Activated T-helper 17 cell treated with anti-CD3 and anti-CD28 coated beads, Interleukin-2, amount 50 U/mL, for 72 hours (primary cell): ENCODE data around the gene ZNF497. TPM values are rescaled to one million over a fixed set of nuclear protein-coding genes. Genes with fewer than 3 reads are reported as not detected.
A peak's percentile ranks its signal among the peaks of the same experiment; 100 is the strongest.
"Not testable (repeated sequence)": the region's sequence is repeated elsewhere in the genome, so short reads cannot be mapped to it uniquely, and the experiment has no call there.

ENCODE experiments used
- ATAC-seq: fragments of 150-1000 bp; cut with Tn5 transposase; replicated peaks from 2 replicates; pipeline ENCODE4 v1.10.0; 2021; ENCODE audit warnings: mild to moderate bottlenecking, moderate library complexity
- H3K27ac Mint-ChIP-seq: one replicate; pipeline ENCODE4 v1.8.0; 2022; ENCODE audit warnings: mixed read lengths
- H3K27me3 Mint-ChIP-seq: one replicate; pipeline ENCODE4 v1.8.0; 2022; ENCODE audit warnings: mixed read lengths
- H3K36me3 Mint-ChIP-seq: one replicate; pipeline ENCODE4 v1.8.0; 2022; ENCODE audit warnings: low read depth, mild to moderate bottlenecking, mixed read lengths
- H3K4me1 Mint-ChIP-seq: one replicate; pipeline ENCODE4 v1.8.0; 2022; ENCODE audit warnings: mixed read lengths
- H3K4me3 Mint-ChIP-seq: one replicate; pipeline ENCODE4 v1.8.0; 2022; ENCODE audit warnings: mild to moderate bottlenecking, mixed read lengths
- H3K9me3 Mint-ChIP-seq: one replicate; pipeline ENCODE4 v1.8.0; 2022; ENCODE audit warnings: mixed read lengths
- total RNA-seq, 2 donors: library from RNA; stranded (reverse); gene quantifications; one replicate each; pipeline ENCODE4 v1.2.3, GENCODE V29; 2022

Gene ZNF497
- 1 to 10 TPM; 1.7 to 1.8 TPM for total RNA-seq

- peak; percentile 98 for ATAC-seq
- H3K36me3 Mint-ChIP-seq = no peaks in the 10 kb centered on the region
- H3K27me3 Mint-ChIP-seq = no peaks in the 10 kb centered on the region
- no peaks in the 10 kb centered on the region for H3K9me3 Mint-ChIP-seq
- H3K4me1 Mint-ChIP-seq = no peaks in the 10 kb centered on the region
- H3K27ac Mint-ChIP-seq = peak within 1 kb of the TSS; percentile 93
- H3K4me3 Mint-ChIP-seq = peak within 1 kb of the TSS; percentile 95
These were observed at the start of gene ZNF497 for GRCh38 chr19:58362272-58362994. ZNF497 (minus strand) TSS chr19:58362751; CDS start chr19:58357635, 5,116 bp downstream.

- H3K9me3 Mint-ChIP-seq = no peaks in the 10 kb centered on the region
- H3K4me1 Mint-ChIP-seq = peaks cover 30% of the 10 kb centered on the region
- no peaks in the 10 kb centered on the region for H3K27me3 Mint-ChIP-seq
- H3K36me3 Mint-ChIP-seq = peaks cover 16% of the 10 kb centered on the region
- peak overlapping the region; percentile 93 for H3K4me3 Mint-ChIP-seq
- peak overlapping the region; percentile 93 for H3K27ac Mint-ChIP-seq
- no peak for ATAC-seq
These were observed 46.6 kb upstream of the ZNF497 start for GRCh38 chr19:58409010-58409790.

GRCh38 chr19:58408152-58409009, 45.8 kb upstream of the ZNF497 start, which contains the start of gene ZNF584:
ZNF584 (plus strand) TSS chr19:58408649; CDS start chr19:58409148, 499 bp downstream.
- Mint-ChIP-seq H3K4me3 (peak within 1 kb of the TSS; percentile 93), H3K27ac (peak within 1 kb of the TSS; percentile 93), H3K9me3 (no peaks in the 10 kb centered on the region), H3K36me3 (peaks cover 16% of the 10 kb centered on the region), H3K4me1 (peaks cover 30% of the 10 kb centered on the region), H3K27me3 (no peaks in the 10 kb centered on the region)
- ATAC-seq = peak; percentile 95

DNA sequence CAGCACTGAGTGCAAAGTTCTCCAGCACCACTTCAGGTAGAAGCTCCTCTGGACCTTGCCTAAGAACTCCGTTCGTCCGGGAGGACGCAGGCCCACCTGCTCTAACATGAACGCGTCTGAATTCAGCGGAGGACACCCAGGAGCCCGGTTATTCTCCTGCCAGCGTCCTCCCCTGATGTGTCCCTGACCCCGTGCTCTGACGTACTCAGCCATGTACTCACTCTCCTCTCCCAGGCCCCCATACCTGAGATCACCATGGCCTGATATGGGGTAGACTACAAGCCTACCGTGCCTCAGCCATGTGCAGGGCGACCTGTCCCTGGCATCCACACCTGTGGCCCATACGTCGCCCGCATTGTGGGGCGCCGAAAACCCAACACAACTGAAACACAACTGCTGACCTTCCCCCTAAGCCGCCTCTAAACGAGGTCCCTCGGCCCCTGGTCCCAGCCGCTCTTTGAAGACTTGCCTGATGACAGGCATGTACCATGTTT, 45.2 kb upstream of the ZNF497 start:
- Mint-ChIP-seq H3K9me3 (no peaks in the 10 kb centered on the region), H3K36me3 (peaks cover 10% of the 10 kb centered on the region), H3K4me3 (peak overlapping the region; percentile 93), H3K4me1 (peaks cover 30% of the 10 kb centered on the region), H3K27ac (peak overlapping the region; percentile 93), H3K27me3 (no peaks in the 10 kb centered on the region)
- peak; percentile 23 for ATAC-seq

GRCh38 chr19:58406818-58407657, 44.5 kb upstream of the ZNF497 start:
- H3K27ac Mint-ChIP-seq = peak overlapping the region; percentile 93
- H3K4me3 Mint-ChIP-seq = peak overlapping the region; percentile 93
- H3K4me1 Mint-ChIP-seq = peaks cover 30% of the 10 kb centered on the region

GRCh38 chr19:58403920-58404478, 41.4 kb upstream of the ZNF497 start:
- H3K4me3 Mint-ChIP-seq, H3K27ac Mint-ChIP-seq: not testable (repeated sequence)
- H3K4me1 Mint-ChIP-seq = peaks cover 24% of the 10 kb centered on the region

More at GRCh38 chr19:58406818-58407657, 44.5 kb upstream of the ZNF497 start:
- H3K9me3 Mint-ChIP-seq = no peaks in the 10 kb centered on the region
- H3K27me3 Mint-ChIP-seq = no peaks in the 10 kb centered on the region
- no peak for ATAC-seq
- peaks cover 5% of the 10 kb centered on the region for H3K36me3 Mint-ChIP-seq

GRCh38 chr19:58401840-58402421, 39.4 kb upstream of the ZNF497 start:
- Mint-ChIP-seq H3K27me3 (no peaks in the 10 kb centered on the region), H3K4me1 (peaks cover 15% of the 10 kb centered on the region), H3K4me3 (peak overlapping the region; percentile 90), H3K9me3 (no peaks in the 10 kb centered on the region), H3K27ac (no peak overlapping the region), H3K36me3 (peaks cover 19% of the 10 kb centered on the region)
- ATAC-seq = no peak

More at GRCh38 chr19:58403920-58404478, 41.4 kb upstream of the ZNF497 start:
- not testable (repeated sequence) for H3K27me3 Mint-ChIP-seq, ATAC-seq, H3K9me3 Mint-ChIP-seq
- H3K36me3 Mint-ChIP-seq = peaks cover 10% of the 10 kb centered on the region

DNA sequence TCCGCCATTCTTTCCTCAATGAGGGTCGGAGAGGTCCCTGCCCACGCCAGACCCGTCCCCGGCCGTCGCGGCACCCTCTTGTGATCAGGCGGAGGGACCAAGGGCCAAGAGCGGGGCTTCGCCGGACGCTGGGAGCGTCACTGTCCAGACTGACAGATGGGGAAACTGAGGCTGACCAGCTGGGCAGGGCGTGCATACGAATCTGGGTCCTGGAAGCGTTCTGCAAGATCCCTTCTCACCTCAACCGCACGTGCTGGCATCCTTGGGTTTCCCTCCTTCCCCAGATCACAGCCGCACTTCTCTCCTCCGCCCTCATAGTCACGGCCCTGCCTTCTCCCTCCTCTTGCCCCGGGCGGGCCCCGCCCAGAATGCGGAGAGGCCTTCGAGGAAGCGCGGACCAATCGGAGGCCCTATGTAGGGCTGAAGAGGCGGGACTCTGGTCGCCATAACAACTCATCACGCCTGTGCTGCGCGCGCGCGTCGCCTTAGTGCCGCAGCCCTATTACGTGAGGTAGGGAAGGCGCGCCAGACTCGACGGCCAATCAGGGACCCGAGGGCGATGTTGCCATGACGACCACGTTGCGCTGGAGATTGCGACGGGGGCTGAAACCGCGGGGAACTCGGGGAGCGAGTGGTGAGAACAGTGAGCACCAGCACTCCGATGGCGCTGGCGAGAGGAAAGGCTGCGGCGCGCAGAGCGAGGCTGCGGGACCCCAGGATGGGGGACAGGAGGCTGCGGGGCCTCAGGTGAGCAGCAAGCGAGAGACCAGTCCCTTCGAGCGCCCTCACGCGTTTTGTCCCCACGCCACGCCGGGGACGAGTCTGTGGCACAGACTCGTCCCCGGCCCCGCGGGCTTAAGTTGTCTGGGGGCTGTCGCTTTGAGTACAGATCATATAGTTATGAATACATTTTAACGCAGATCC, 38.6 kb upstream of the ZNF497 start:
- no peaks in the 10 kb centered on the region for H3K27me3 Mint-ChIP-seq
- peak overlapping the region; percentile 90 for H3K4me3 Mint-ChIP-seq
- no peaks in the 10 kb centered on the region for H3K9me3 Mint-ChIP-seq
- H3K27ac Mint-ChIP-seq = peak overlapping the region; percentile 97
- H3K36me3 Mint-ChIP-seq = peaks cover 20% of the 10 kb centered on the region
- peak; percentile 99 for ATAC-seq
- H3K4me1 Mint-ChIP-seq = peaks cover 7% of the 10 kb centered on the region

DNA sequence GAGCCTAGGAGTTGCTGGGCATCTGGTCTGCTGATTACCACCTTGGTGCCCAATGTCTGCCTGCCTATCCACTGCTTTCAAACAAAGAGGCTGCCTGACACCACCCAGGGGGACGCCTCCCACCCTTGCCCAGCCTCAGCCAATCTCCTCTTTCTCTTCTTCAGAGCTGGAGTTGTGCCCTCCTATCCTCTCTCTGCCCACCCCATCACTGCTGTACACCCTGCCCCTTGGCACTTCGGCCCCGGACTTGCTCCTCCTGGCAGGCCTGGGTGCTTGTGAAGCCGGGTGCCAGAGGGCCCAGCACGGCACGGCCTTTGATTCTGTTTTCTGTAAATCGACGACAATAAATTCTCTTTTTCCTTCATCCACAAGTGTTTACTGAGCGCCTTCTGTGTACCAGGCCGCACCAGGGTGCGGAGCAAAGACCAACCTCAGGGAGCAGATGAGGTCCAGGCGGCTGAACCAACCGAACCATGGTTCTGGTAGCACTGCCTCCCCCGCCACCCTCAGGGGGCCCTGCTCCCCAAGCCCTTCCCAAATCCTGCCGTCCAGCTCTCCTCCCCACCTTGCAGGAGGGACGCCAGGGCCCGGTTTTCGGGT, 37.9 kb upstream of the ZNF497 start:
- peaks cover 7% of the 10 kb centered on the region for H3K4me1 Mint-ChIP-seq
- H3K4me3 Mint-ChIP-seq = peak overlapping the region; percentile 90
- H3K27me3 Mint-ChIP-seq = no peaks in the 10 kb centered on the region
- peak overlapping the region; percentile 97 for H3K27ac Mint-ChIP-seq
- peaks cover 26% of the 10 kb centered on the region for H3K36me3 Mint-ChIP-seq
- ATAC-seq = no peak
- no peaks in the 10 kb centered on the region for H3K9me3 Mint-ChIP-seq

GRCh38 chr19:58399903-58400302, 37.4 kb upstream of the ZNF497 start:
- peak overlapping the region; percentile 36 for H3K27ac Mint-ChIP-seq
- no peaks in the 10 kb centered on the region for H3K9me3 Mint-ChIP-seq
- H3K4me1 Mint-ChIP-seq = peaks cover 7% of the 10 kb centered on the region
- ATAC-seq = no peak
- no peaks in the 10 kb centered on the region for H3K27me3 Mint-ChIP-seq
- H3K36me3 Mint-ChIP-seq = peaks cover 30% of the 10 kb centered on the region
- peak overlapping the region; percentile 90 for H3K4me3 Mint-ChIP-seq

GRCh38 chr19:58398545-58398944, 36.0 kb upstream of the ZNF497 start:
- no peak for ATAC-seq
- Mint-ChIP-seq H3K36me3 (peaks cover 44% of the 10 kb centered on the region), H3K4me3 (no peak overlapping the region), H3K4me1 (peaks cover 7% of the 10 kb centered on the region), H3K27ac (no peak overlapping the region), H3K9me3 (no peaks in the 10 kb centered on the region), H3K27me3 (no peaks in the 10 kb centered on the region)

DNA sequence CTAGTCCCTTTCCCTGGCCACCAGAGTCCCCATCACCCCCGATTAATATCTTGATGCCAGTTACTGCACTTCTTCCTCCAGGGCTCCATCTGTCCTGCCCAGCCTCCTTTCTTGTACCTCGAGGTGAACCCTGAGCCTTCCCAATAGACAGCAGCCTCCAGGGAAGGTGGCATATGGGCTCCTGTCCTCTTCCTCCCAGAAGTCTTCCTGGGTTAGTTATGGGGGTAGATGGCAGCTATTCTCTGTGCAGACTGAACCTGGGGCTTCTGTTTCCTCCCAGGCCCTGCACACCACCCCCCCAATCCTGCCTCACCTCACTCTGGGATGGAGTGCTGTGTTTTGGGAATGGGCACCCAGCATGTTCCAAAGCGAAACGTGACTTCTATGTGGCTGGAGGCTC, 35.5 kb upstream of the ZNF497 start:
- Mint-ChIP-seq H3K4me1 (peaks cover 7% of the 10 kb centered on the region), H3K27me3 (no peaks in the 10 kb centered on the region), H3K9me3 (no peaks in the 10 kb centered on the region), H3K27ac (no peak overlapping the region), H3K36me3 (peaks cover 48% of the 10 kb centered on the region), H3K4me3 (no peak overlapping the region)
- no peak for ATAC-seq
